GM21529 (cell line): Measurements from ENCODE around the gene AGAP3.
A peak's percentile ranks its signal among the peaks of the same experiment; 100 is the strongest.

ENCODE experiments used
- ATAC-seq: cut with Tn5 transposase; IDR thresholded peaks from one replicate; pipeline ENCODE4 v1.9.1; 2021; ENCODE audit not compliant: unreplicated experiment

AGAP3 gene

DNA sequence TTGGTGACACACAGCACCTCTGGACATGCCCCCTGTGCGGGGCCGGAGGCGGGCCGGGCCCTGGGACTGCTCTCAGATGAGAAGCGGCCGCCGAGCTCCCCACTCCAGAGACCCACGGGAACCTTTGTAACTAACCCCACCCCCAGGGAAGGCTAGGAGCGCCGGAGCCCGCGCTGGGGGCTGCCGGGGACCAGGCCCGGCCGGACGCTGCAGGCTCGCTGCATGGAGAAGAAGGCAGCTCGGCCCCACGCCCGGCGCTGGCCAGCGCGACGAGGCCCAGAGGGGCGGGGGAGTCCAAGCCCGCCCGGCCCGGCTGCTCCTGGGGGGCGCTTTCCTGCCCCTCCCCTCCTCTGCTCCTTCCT is 36.5 kb downstream of the AGAP3 start:
- ATAC-seq: no peak

DNA sequence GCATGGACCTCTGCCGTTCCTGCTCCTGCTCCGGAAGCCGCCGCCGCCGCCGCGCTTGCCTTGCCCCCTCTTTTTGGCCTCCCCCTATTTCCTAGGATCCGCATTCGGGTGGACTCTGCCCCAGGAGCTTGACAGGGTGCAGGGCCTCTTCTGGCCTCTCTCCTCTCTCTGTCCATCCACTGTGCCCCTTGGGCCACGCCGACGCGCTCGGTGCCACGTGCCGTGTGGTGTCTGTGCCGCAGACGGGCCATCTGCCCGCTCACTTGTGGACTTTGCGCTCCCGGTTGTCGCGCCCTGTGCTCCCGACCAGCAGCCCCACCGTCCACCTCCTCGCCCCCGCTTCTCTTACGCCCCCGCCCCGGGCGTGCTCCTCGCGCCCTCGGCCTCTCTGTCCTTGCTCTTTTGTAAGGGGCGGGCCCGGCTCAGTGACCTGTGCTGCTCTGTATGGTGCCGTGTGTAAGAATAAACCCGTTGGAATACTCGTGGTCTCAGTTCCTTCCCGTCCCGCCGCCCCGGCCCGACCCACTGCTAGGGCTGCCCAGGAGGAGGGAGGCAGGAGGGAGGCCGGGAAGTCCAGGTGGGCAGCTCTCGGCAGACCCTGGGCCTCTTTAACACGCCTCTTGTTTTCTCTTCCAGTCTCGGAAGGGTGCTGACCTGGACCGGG is 37.0 kb downstream of the AGAP3 start:
- ATAC-seq: no peak

DNA sequence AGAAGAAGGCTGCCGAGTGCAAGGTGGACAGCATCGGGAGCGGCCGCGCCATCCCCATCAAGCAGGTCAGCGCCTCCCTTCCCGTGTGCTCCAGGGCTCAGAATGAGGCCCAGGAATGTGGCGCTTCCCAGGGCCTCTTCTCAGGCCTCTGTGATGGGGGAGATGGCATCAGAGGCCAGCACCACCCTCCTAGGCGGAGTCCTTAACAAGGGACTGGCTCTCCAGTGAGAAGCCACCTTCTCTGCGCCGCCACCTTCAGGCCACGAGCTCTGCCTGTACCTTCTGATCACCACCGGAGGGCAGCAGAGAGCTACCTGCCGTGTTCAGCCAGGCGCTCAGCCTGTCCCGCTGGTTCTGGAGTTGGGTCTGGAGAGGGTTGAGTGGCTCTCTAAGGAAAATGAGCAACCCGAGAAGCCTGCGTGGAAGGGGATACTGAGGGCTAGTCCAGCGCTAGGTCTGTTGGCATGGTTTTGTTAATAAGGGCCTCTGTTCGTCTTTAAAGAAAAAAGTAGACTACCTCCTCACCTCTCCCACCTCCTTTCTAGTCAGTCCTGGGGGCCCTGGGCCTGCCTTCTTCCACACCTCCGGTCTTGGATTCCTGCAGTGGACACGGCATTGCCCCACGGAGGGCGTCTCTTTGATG is 37.7 kb downstream of the AGAP3 start:
- ATAC-seq: peak; percentile 91

DNA sequence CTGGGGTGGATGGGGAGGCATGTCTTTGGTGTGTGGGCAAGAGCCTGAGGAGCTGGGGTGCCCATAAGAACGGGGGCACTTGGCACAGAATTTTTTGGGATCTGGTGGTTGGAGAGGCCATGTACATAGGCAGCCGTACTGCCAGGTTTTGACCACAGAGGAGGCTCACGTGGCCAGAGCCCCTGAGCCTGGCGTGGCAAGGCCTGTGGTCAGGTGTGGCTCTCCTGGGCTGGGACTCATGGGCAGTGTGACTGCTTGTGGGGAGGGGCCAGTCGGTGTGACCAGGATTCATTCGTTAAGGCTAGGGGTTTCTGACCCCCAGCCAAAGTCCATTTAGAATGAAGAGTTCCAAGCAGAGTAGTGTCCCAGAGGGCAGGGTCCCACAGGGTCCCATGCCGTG is 38.2 kb downstream of the AGAP3 start:
- ATAC-seq: no peak

DNA sequence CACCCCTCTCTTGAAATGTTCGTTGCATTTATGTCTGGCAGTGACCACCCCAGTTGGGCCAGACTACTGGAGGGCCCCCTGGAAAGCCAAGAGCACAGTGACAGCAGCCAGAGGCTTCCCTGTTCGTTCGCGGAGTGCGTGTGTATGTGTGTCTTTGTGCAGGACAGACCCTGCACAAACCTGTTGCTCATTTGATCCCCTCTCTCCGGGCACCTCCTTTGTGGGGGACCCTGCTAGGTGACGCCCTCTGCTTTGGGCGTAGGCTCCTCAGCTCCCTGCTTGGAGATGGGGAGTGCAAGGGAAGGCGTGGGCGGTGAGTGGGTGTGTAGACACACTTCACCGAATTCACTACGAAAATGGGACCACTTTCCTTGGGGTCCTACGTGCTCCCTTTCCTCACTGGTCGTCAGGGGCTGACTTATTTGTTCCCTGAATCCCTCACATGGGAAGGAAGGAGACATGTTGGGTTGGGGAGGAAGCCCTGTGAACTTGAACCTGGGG is 38.7 kb downstream of the AGAP3 start:
- no peak for ATAC-seq

DNA sequence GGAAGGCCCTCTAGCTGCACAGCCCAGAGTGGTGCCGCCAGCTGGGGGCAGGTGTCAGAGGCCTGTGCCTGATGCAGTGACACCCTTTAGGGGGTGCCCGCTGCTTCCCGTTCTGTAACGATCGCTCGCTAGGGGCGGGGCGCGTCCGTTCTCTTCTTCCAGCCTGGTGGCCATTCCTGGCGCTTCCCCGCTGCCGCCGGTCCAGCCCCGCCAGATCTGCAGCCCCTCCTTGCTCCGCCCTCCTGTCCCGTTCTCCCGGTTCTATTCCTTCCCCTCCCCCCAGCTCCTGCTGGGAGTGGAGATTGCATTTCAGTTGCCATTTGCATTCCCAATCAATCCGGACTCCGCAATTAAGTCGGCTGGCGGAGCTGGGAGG is 39.2 kb downstream of the AGAP3 start:
- no peak for ATAC-seq

DNA sequence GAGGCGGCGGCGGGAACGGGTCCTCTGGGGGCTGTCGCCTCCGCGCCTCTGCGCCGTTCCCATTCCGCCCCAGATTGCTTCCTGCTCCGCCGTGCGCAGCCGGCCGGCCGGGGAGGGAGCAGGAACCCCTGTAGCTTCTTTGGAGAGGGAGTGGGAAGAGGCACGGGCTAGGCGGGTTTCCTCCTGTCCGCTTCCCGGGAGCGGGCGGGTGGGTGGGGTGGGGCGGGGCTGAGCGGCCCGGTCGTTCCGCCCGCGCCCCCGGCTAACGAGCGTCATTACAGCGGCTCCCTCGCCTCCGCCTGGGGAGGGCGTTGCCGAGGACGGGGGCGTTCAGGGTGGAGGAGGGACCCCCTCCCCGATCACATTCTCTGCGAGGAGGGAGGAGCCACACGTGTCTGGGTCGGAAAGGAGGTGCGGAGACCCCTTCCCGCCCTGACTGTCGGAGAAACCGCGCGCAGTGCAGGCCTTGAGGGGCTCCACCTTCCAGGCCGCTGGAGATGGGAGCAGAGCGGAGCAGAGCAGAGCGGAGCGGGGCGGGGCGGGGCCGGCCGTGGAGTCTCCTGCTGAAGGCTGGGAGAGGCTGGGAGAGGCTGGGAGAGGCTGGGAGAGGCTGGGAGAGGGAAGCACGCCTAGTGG is 39.7 kb downstream of the AGAP3 start:
- ATAC-seq: no peak

DNA sequence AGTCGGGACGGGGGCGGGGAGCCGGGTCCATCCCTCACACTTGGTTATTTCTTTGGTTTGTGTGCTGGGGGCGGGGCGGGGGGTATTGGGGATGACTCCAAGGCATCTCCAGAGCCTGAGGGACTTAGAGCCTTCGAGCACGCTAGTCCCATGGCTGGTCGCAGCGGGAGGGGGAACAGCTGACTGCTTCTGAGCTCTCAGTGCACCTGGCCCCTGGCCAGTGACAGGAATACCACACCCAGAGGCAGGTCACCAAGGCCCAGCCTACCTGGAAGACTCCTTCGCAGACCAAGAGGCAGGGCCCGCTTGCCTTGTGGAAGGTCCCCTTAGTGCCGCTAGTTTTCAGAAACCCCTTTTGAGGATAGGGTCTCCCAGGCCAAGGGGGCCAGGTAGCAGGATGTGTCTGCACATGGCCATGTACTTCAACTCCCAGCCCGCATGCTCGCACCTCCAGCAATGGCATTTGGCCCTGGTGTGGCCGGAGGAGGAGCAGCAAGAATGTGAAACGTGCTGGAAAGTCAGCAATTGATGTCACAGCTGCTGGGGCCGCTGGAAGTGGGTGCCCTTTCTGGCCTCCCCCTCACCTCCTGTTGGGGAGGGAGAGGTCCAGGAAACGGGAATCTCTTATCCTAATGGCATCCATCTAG is 40.3 kb downstream of the AGAP3 start:
- ATAC-seq: no peak

DNA sequence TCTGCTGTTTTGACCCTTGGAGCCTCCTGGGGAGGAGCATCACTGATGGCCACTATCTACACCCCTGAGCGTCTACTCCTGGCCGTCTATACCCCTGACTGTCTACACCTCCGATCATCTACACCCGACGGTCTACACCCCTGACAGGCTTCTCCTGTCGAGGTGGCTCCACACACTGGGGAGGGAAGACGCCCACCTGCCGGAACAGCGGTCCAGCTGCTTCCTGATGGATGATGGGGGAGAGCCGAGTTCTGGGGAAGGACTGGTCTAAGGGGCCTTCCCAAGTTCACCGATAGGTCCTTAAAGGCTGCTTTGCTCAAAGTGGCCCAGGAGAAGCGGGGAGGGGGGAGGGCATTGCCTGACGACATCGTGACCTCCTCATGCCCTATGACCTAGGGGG is 41.9 kb downstream of the AGAP3 start:
- ATAC-seq: no peak

DNA sequence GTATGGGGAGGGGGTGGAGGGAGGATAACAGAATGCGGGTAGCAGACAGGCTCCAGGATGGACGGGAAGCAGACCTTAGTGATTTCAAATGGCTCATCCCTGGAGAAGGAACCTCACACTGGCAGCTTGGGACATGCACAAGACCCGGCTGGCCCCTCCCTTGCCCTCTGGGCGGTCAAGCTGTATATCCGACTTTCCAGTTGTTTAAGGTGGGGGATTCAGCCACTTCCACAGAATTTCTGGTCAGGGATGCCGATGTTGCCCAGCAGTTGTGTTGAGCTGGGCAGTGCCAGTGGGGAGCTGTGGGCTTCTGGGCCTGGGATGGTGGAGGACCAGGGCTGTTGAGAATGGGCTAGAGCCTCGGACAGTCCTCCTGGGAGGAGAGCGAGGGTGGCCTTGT is 42.4 kb downstream of the AGAP3 start:
- no peak for ATAC-seq

DNA sequence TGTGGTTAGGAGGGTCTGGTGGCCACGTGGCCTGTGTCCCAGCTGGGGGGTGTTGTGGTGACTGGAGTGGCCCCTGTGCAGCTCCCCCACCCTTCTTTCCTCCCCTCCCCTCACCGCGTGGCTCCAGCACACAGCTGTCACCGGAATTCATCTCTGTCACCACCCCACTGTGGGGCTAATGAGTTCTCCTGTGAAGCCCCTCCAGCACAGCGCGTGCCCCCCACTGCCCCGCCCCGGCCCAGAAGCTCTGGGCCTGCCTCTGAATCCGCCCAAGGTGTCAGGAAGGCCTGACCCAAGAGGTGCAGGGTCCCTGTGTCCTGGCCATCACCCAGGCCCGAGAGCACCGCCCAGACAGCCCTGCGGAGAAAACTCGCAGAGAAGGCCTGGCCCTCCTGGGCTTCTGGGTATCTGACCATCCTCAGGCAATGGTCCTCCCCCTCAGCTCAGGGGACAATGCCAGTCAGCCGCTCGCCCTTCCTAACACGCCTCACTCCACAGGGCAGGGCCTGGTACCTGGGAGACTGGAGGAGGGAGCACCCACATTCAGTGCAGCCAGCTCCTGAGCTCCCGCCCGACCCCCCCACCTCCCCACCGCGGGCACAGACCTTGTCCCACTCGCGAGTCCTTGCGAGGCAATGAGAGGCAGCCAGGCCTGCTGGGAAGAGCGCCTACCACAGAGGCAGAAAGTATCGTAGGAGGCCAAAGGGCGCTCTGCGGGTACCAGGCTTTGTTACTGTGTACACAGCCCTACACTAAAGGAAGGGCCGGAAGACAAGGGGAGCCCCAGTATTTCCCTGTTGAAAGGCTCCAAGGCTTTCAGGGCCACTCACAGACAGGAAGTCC is 43.1 kb downstream of the AGAP3 start:
- no peak for ATAC-seq

DNA sequence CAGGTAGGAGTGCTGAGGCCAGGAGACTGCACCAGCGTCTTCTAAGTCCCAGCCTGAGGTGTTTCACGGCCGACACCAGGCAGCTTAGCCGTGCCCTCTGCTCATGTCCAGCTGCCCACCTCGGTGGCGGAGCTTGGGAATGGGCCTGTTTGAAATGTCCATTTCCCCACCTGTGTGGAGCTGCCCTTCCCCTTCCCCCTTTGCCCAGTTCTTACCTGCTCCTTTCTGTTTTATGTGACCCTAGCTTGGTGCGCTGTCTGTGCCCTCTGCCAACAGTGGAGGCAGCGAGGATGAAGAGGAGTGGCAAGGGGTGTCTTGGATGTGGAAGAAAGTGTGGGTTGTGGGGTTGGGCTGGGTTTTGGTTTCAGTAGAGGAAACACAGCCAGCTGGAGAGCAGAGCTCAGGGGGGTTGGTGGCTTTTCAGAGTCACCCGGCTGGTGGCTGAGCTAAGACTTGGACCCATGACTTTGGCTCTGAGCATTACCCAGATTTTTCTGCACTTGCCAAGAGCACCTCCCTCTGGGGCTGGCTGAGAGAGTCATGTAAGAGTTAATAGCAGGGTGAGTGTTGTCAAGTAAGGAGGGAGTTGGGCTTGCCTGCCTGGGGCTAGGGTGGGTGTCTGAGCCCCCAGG is 43.8 kb downstream of the AGAP3 start:
- ATAC-seq: no peak

DNA sequence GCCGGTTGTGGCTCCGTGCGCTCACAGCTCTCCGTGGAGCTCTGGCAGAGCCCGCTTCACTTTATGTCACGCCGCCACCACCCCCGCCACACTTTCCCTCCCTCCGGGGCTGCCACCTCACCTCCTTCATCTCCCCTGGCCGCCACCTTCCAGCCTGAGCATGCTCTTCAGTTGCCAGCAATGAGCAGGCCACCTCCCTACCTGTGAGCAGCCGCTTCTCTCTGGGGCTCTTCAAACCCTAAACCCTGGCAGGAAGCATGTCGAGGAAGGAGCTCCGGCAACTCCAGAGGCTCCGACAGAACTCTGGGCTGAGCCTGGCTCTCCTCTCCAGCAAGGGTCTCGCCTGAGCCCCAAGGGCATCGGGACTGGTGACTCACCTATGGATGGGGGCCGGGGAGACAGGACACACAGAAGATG is 44.5 kb downstream of the AGAP3 start:
- ATAC-seq: no peak

DNA sequence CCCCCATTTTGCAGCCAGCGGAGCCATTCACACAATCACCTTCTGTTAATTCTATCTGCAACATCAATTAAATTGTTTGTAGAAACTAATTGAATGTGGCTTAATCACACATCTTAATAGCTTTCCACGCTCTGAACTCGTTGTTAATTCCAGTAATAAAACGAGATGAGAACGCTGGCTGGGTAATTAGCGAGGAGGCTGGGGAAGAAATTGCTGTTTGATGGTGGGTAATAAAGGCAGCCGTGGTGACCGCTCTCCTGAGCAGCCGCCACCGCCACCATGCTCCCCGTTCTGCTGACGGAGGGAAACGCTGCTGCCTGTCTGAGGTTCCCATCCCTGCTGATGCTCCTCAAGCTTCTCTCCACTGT is 44.9 kb downstream of the AGAP3 start:
- no peak for ATAC-seq

DNA sequence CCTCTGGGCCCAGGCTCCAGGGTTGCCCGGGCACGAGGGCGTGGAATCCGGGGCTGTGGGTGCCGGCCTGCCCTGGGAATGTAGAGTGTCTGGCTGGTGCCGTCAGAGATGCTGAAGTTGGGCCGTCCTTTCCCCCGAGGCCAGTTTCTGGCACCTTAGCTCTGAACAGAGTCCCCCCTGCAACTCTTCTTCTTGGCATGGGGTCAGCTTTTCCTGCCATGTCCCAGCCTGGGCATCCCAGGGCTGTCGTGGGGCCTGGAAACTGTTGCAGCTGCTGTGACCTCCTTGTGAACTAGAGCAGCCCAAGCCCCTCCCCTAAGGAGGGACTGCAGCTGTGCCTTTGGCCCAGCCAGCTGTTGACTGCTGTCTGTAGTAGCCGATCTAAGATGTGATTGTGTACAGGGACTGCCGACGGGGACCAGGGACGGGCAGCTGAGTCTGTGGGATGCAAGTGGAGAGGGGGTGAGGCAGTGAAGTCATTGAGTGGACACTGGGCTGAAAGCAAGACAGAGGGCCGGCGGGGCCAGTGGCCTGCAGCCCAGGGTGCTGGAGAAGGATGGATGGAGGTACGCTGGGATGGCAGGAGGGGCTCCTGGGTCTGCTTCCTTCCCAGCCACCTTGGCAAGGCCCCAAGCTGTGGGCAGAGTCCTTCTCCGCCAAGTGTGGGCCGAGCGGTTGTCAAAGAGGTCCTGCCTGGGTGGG is 45.5 kb downstream of the AGAP3 start:
- ATAC-seq: no peak

DNA sequence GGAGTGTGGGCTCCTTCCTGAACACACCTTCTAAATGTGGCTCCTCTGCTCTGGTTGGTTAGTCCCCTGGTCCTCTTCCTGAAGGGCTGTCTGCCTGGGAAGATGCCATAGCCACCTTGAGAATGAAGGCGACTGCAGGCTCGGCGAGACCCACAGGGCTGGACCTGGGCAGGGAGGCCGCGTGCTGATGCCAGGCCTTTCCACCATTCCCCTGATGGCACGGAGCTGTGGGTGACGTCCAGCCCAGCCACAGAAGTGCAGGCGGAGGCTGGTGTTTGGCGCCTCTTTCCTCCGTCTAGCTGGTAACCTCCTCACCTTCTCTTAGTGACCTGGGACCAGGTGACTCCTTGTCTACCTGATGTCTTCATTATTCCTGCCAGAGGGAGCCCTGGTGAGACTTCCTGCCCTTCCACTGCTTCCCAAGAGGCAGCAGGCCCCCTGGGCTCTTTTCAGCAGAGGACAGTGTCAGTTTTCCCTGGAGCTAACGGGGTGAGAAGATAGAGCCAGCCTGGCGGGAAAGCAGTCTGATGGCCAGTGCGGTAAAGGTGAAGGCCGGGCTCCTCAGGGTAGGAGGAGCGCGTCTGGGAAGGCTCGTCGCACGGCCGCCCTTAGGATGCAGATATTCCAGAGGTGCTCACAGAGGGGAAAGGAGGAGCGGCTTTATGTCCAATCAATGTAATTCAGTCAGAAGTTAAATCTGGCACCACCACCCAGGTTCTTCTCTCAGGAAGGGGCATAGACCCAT is 46.4 kb downstream of the AGAP3 start:
- no peak for ATAC-seq

DNA sequence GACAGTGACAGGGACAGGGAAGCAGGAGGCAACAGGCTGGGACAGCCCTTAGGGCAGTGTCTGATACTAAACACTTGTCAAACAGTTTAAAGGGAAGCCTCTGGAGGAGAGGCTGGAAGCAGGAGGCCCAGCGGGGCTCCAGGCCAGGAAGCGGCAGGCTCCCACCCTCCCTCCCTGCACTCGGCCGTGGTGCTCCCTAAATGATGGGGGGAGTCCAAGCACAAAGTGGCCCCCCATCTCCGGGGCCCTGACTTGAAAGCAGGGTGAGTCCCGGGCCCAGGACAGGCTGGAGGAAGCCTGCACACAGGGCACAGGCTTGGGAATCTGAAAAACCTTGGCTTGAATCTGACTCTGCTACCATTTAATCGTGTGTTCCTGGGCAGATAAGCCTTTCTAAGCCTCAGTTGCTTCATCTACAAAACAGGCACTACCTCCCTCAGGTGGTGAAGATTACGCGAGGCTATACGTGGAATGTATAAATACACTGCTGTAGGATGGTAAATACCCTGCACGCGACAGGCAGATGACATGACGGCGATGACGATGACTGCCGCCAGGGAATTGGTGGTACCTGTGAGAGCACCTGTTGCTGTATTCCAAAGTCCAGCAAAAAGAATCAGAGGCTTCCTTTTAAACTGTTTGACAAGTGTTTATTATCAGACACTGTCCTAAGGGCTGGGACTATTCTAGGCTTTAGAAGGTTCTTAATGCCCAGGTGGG is 47.2 kb downstream of the AGAP3 start:
- ATAC-seq: no peak

DNA sequence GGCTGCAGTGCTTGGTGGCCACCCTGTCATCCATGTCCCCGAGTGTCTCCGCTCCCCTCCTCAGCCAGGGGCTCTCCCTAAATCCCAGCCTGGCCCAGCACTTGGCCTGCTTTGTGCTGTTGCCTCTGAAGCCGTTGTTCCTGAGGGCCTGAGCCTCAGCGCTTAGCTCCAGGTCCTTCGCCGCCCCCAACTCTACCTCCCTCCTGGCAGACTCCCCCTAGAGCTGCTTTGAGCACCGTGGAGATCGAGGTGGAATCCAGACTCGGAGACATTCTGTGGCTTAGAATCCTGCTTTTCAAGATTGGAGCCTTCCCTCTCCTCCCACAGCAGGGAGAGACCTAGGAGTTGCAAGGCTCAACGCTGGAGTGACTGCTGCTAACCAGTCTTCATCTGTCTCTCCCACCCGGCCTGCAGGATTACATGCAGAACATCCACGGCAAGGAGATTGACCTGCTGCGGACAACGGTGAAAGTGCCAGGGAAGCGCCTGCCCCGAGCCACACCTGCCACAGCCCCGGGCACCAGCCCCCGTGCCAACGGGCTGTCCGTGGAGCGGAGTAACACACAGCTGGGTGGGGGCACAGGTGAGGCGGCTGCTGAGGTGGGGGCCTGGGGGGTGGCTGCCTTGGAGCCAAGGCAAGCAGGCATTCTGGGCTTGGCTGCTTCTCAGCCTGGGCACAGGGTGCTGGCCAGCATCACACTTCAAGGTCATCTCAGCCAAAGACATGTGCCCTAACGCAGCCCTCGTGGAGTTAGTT is 47.9 kb downstream of the AGAP3 start:
- no peak for ATAC-seq
